Activated naive CD4-positive, alpha-beta T cell treated with anti-CD3 and anti-CD28 coated beads, Interleukin-2, amount 50 U/mL, for 72 hours (primary cell): ENCODE data around the gene DDX24. TPM values are rescaled to one million over a fixed set of nuclear protein-coding genes. Genes with fewer than 3 reads are reported as not detected.
A peak's percentile ranks its signal among the peaks of the same experiment; 100 is the strongest.

Experiments used
- ATAC-seq, 2 donors: fragments of 150-1000 bp; cut with Tn5 transposase; 2 replicates each; pipeline ENCODE4 v1.10.0; 2021; ENCODE audit warnings: mild to moderate bottlenecking in 2 of 2, moderate library complexity in 2 of 2
- DNase-seq, 2 donors: peaks; one replicate each; pipeline ENCODE4 v3.0.0; 2021 to 2022; ENCODE audit warnings: low spot score in 2 of 2
- H3K27ac Mint-ChIP-seq, 2 donors: one replicate each; pipeline ENCODE4 v1.8.0; 2022; ENCODE audit warnings: mild to moderate bottlenecking in 2 of 2, mixed read lengths in 2 of 2
- H3K36me3 Mint-ChIP-seq, 2 donors: one replicate each; pipeline ENCODE4 v1.8.0; 2022; ENCODE audit warnings: mixed read lengths in 2 of 2
- H3K9me3 Mint-ChIP-seq, 2 donors: one replicate each; pipeline ENCODE4 v1.8.0; 2022; ENCODE audit warnings: mixed read lengths in 2 of 2
- total RNA-seq, 2 donors: library from RNA; stranded (reverse); gene quantifications; one replicate each; pipeline ENCODE4 v1.2.3, GENCODE V29; 2022

Gene DDX24
- total RNA-seq, 2 donors from 2014 or later, result 182 to 210 TPM

- H3K36me3 Mint-ChIP-seq, result peaks cover 19 to 23% of the 10 kb centered on the region in 2 donors
- H3K9me3 Mint-ChIP-seq, result peaks cover 10 to 21% of the 10 kb centered on the region in 2 donors
- no peak for ATAC-seq
These were observed 39.8 kb upstream of the DDX24 start for GRCh38 chr14:94120667-94121340.

GRCh38 chr14:94119071-94119470 lies 38.1 kb upstream of the DDX24 start:
- Mint-ChIP-seq H3K27ac (no peak overlapping the region), H3K36me3 (peaks cover 19 to 23% of the 10 kb centered on the region in 2 donors), H3K9me3 (peaks cover 10 to 21% of the 10 kb centered on the region in 2 donors)
- DNase-seq, result no peak
- ATAC-seq, result no peak

More at GRCh38 chr14:94120667-94121340, 39.8 kb upstream of the DDX24 start:
- DNase-seq, result no peak
- no peak overlapping the region for H3K27ac Mint-ChIP-seq

GRCh38 chr14:94117856-94118255 lies 36.9 kb upstream of the DDX24 start:
- DNase-seq, result no peak
- no peak for ATAC-seq
- Mint-ChIP-seq H3K9me3 (peaks cover 10 to 16% of the 10 kb centered on the region in 2 donors), H3K36me3 (peaks cover 13 to 19% of the 10 kb centered on the region in 2 donors), H3K27ac (peak overlapping the region in 1 of 2 donors; percentile 18)

GRCh38 chr14:94116701-94117100 lies 35.7 kb upstream of the DDX24 start:
- ATAC-seq (no peak), DNase-seq (no peak)
- Mint-ChIP-seq H3K36me3 (peaks cover 7 to 17% of the 10 kb centered on the region in 2 donors), H3K9me3 (peaks cover 10 to 14% of the 10 kb centered on the region in 2 donors), H3K27ac (no peak overlapping the region)

- no peak for DNase-seq
- Mint-ChIP-seq H3K36me3 (peaks cover 7 to 9% of the 10 kb centered on the region in 2 donors), H3K9me3 (peaks cover 6 to 9% of the 10 kb centered on the region in 2 donors), H3K27ac (peak overlapping the region in 1 of 2 donors; percentile 66)
- ATAC-seq, result no peak
These were observed 34.6 kb upstream of the DDX24 start for GRCh38 chr14:94115631-94116030.

- H3K36me3 Mint-ChIP-seq, result peaks cover 7 to 8% of the 10 kb centered on the region in 2 donors
- ATAC-seq, result no peak
- no peak overlapping the region for H3K27ac Mint-ChIP-seq
- peaks cover 4 to 6% of the 10 kb centered on the region in 2 donors for H3K9me3 Mint-ChIP-seq
- no peak for DNase-seq
These were observed 34.1 kb upstream of the DDX24 start for GRCh38 chr14:94115058-94115591.

GRCh38 chr14:94114589-94115057 lies 33.6 kb upstream of the DDX24 start:
- DNase-seq, result no peak
- no peak for ATAC-seq
- H3K36me3 Mint-ChIP-seq, result peaks cover 3 to 4% of the 10 kb centered on the region in 2 donors
- H3K9me3 Mint-ChIP-seq, result peaks cover 3% of the 10 kb centered on the region in 2 donors
- H3K27ac Mint-ChIP-seq, result no peak overlapping the region

GRCh38 chr14:94113908-94114588 lies 33.0 kb upstream of the DDX24 start:
- Mint-ChIP-seq H3K36me3 (no peaks in the 10 kb centered on the region), H3K27ac (peak overlapping the region in 1 of 2 donors; percentile 9), H3K9me3 (no peaks in the 10 kb centered on the region)
- DNase-seq (no peak), ATAC-seq (no peak)

GRCh38 chr14:94113490-94113889 lies 32.5 kb upstream of the DDX24 start:
- Mint-ChIP-seq H3K9me3 (no peaks in the 10 kb centered on the region), H3K36me3 (no peaks in the 10 kb centered on the region), H3K27ac (peak overlapping the region in 1 of 2 donors; percentile 9)
- DNase-seq, result no peak
- ATAC-seq, result no peak

GRCh38 chr14:94113073-94113472 lies 32.1 kb upstream of the DDX24 start:
- Mint-ChIP-seq H3K27ac (peak overlapping the region in 1 of 2 donors; percentile 66), H3K36me3 (no peaks in the 10 kb centered on the region), H3K9me3 (no peaks in the 10 kb centered on the region)
- no peak for DNase-seq
- ATAC-seq, result no peak

- no peak for ATAC-seq
- no peak for DNase-seq
- no peaks in the 10 kb centered on the region for H3K36me3 Mint-ChIP-seq
- no peaks in the 10 kb centered on the region for H3K9me3 Mint-ChIP-seq
- H3K27ac Mint-ChIP-seq, result peak overlapping the region; percentile 41 to 66
These were observed 31.6 kb upstream of the DDX24 start for GRCh38 chr14:94112513-94113063.

- Mint-ChIP-seq H3K9me3 (no peaks in the 10 kb centered on the region), H3K27ac (no peak overlapping the region), H3K36me3 (no peaks in the 10 kb centered on the region)
- DNase-seq (no peak), ATAC-seq (no peak)
These were observed 30.5 kb upstream of the DDX24 start for GRCh38 chr14:94111276-94112095.

- H3K27ac Mint-ChIP-seq, result peak within 1 kb of the TSS in 1 of 2 donors; percentile 65
- no peak for DNase-seq
- no peaks in the 10 kb centered on the region for H3K36me3 Mint-ChIP-seq
- no peaks in the 10 kb centered on the region for H3K9me3 Mint-ChIP-seq
- no peak for ATAC-seq
These were observed 29.7 kb upstream of the DDX24 start, which contains the start of gene IFI27 for GRCh38 chr14:94110552-94111181. TSS of gene IFI27 (plus strand) at chr14:94110736.

GRCh38 chr14:94109915-94110250 lies 28.9 kb upstream of the DDX24 start:
- H3K27ac Mint-ChIP-seq, result peak overlapping the region in 1 of 2 donors; percentile 65
- no peaks in the 10 kb centered on the region for H3K36me3 Mint-ChIP-seq
- no peaks in the 10 kb centered on the region for H3K9me3 Mint-ChIP-seq
- DNase-seq, result no peak
- ATAC-seq, result no peak

- H3K9me3 Mint-ChIP-seq, result no peaks in the 10 kb centered on the region
- H3K27ac Mint-ChIP-seq, result no peak overlapping the region
- ATAC-seq (no peak), DNase-seq (no peak)
- H3K36me3 Mint-ChIP-seq, result no peaks in the 10 kb centered on the region
These were observed 23.7 kb upstream of the DDX24 start for GRCh38 chr14:94104731-94105130.

- Mint-ChIP-seq H3K9me3 (no peaks in the 10 kb centered on the region), H3K27ac (peak overlapping the region in 1 of 2 donors; percentile 20), H3K36me3 (no peaks in the 10 kb centered on the region)
- ATAC-seq (no peak), DNase-seq (no peak)
These were observed 22.6 kb upstream of the DDX24 start for GRCh38 chr14:94103554-94104150.
